ENCODE measurements around the gene MDH2.
"Not testable (repeated sequence)": the region's sequence is repeated elsewhere in the genome, so short reads cannot be mapped to it uniquely, and the experiment has no call there.

MDH2 gene, protein sequence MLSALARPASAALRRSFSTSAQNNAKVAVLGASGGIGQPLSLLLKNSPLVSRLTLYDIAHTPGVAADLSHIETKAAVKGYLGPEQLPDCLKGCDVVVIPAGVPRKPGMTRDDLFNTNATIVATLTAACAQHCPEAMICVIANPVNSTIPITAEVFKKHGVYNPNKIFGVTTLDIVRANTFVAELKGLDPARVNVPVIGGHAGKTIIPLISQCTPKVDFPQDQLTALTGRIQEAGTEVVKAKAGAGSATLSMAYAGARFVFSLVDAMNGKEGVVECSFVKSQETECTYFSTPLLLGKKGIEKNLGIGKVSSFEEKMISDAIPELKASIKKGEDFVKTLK

DNA sequence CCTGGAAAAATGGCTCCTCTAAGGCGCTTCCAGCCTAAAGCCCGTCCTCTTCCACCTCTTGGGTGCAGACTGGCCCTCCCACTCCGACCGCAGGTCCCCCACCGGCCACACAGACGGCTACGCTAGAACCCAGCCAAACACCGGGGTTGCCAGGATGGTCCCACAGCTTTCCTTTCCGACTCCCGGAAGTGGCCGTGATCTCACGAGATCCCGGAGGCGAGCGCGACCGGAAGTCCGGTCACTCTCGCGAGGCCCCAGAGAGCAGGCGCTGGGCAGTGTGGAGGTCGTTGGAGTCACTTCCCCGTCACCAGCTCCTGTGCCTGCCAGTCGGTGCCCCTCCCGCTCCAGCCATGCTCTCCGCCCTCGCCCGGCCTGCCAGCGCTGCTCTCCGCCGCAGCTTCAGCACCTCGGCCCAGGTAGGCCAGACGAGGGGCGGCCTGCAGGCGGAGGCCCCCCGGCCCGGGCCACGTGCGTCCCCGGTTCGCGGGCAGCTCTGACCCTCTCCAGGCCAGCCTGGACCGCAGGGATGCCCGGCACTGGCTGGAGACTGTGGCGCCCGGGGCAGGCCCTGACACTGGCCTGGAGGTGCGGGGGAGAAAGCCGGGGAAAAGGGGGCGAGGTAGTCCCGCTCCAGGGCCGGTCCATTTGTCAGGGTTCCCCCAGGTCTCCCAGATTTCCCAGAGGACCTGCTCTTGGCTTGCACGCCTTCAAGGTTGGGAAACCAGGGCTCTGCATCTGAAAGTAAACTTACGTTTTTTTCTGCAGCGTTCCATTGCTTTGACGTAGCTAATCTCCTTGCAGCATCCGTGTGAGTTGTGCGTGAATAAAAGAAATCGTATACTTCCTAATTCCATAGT, at the start of gene MDH2, which contains the start of gene STYXL1:
MDH2 (plus strand) TSS at position 296 of the 857 bp plus-strand sequence; CDS start at position 351, 55 bp downstream.
STYXL1 (minus strand) TSS at position 190 of the 857 bp plus-strand sequence. CDS start 17,477 bp downstream, outside the sequence.
- peak; percentile 96 for DNase-seq

DNA sequence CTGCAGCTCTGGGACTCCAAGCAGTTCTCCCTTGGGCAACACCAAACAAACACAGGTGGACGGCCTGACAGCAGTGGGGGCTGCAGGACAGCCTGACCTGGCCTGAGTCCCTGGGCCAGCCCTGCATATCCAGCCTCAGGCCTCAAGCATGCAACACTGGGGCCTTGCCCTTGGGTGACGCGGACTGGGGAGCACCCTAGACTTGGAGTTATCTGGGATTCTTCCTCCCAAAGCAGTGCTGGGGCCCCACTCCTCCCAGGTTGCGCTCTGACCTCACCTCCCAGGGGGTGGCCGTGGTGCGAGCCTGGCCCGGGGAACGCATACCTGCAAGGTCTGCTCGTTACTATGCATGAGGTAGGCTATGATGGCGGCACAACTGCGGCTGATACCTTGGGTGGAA, 47.3 kb upstream of the MDH2 start:
- DNase-seq: no peak

DNA sequence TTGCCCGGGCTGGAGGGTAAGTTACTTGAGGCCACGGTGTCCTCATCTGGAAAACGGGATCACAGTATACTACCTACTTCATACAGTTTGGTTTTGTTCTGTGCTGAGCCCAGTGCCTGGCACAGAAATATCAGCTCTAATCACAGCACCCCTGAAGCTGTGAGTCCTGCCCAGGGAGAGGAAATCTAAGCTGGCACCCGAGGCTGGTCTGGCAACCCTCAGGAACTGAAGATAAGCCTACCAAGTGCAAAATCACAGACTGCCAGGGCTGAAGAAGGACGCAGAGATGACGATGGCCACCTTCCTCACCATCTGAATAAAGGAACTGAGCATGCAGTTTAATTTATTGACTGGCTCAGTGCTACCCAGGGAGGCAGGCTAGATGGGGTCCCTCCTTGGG, 45.8 kb upstream of the MDH2 start:
- no peak for DNase-seq

DNA sequence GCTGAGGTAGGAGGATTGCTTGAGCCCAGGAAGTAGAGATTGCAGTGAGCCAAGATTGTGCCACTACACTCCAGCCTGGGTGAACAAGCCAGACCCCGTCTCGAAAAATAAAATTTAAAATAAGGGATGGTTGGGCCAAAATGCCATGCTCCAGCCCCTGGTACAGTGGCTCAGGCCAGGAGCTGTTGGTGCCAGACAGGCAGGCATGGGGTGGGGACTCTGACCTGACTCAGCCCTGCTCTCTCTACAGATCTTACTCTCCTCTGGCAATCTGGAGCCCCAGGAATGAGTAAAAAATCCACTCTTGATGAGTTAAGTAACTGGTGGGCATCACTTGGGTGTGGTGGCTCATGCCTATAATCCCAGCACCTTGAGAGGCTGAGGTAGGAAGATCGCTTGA, 45.1 kb upstream of the MDH2 start:
- DNase-seq: no peak

DNA sequence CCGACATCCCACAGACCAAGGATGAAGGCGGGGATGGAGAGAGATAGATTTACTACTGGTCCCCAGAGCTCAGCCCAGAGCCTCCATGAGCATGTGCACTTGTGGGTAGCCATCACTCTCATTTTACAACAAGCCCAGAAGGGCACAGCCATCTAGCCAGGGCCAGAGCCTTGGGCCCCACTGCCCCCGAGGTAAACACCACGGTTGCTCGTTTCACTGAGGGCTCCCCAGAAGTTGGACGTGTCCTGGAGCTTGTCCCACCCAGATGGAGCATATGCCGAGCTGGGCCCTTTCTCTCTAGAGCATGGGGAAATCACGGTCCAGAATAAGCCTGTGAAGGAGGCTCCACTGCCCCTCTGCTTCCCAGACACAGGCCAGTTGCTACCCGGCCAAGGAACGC, 44.6 kb upstream of the MDH2 start:
- no peak for DNase-seq

DNA sequence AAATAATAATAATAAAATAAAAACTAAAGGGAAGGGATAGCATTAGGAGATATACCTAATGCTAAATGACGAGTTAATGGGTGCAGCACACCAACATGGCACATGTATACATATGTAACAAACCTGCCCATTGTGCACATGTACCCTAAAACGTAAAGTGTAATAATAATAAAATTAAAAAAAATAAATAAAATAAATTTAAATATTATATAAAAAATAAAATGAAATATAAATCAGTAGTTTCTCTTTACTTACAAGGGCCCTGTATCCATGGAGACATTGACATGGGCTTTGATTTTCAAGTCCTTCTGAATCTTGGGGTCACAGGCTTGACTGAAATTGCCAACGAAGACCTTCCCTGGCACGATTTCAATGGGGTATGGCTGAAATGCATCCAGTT, 42.9 kb upstream of the MDH2 start:
- DNase-seq: not testable (repeated sequence)

DNA sequence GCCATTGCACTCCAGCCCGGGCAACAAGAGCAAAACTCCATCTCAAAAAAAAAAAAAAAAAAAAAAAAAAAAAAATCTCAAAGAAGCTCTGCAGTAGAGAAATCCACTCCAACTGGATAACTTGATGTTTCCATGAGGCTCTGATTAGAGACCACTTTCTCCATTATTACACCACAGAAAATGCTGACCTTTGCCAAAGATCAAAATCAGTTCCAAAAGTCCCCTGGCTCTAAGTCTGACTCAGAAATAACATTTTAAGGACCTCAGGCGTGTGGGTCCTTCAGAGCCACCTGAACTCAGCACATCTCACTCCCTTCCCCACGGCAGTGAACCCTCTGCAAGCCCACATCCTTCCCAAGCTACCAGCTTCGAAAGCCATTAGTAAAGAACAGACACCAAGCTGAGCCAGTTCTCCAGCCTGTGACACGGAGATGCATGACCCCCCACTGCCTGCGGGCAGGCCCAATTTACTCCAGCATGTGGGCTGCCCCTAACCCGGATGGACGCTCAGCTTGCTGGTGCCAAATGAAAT, 39.7 kb upstream of the MDH2 start:
- no peak for DNase-seq

DNA sequence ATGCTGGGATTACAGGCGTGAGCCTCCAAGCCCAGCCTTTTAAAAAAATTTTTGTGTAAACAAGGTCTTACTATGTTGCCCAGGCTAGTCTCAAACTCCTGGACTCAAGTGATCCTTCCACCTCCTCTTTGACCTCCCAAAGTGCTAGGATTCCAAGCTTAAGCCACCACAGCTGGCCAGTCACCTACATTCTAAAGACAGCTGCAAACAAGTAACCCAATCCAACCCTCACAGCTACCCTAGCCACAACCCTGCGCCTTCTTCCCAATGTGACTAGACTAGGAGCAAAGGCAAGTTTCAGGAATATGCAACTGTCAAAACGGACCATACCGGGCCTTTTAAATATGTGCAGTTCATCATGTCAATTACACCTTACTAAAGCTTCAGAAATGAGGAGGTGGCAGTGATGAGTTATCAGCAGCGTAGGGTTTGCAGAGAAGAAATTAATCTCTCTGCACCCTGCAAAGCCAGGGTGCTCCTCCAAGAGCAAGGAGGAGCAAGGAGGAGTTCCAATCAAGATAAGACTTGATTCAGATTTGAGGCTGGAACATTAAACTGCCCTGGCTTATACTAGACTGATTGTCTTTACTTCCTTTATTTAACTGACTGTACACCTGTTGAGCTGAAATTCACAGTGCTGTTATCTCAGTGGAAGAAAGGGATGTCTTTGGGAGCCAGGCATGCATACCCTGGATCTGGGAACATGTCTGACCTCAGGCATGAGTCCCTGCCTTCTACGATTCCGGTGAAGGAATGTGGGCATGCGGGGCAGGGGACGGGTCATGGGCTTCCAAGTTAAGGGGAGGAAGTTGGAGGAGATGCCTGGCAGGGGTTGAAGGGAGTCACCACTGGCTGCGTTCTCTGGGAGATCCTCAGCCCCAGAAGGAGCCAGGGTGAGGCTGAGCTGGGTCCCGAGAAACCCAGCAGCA, 38.0 kb upstream of the MDH2 start:
- no peak for DNase-seq

DNA sequence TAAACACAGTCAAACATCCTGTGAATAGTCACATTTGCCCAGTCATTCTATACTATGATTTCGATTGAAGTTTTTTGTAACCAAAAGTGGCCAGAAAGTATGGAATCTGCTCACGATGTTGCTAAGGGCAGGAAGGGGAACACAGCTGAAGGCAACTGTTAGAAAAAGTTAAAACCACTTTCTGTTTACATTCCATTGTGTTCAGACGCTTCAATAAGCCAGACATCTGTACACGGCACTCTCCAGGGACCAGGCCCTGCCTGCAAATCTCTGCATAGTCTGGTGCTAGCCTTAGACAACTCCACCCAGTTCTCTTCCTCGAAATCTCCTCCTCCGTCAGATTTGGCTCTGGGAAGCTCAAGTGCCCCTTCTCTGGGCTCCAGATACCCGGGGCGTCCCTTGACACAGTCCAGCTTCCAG, 36.5 kb upstream of the MDH2 start:
- no peak for DNase-seq

DNA sequence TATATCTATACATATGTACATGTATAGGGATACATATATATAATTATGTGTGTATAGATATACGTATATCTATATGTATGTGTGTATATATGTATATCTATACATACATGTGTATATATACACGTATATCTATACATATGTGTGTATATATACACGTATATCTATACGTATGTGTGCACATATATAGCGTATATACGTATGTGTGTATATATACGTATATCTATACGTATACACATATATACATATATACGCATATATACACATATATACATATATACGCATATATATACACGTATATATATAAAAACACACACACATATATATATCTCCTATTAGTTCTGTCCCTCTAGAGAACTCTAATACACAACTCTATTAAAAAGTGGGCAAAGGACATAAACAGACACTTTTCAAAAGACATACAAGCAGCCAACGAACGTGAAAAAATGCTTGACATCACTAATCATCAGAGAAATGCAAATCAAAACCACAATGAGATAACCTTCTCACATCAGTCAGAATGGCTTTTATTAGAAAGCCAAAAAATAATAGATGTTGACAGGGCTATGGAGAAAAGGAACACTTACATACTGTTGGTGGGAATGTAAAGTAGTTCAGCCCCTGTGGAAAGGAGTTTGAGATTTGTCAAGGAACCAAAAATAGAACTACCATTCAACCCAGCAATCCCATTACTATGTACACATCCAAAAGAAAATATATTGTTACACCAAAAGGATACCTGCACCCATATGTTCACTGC, 31.5 kb upstream of the MDH2 start:
- no peak for DNase-seq

DNA sequence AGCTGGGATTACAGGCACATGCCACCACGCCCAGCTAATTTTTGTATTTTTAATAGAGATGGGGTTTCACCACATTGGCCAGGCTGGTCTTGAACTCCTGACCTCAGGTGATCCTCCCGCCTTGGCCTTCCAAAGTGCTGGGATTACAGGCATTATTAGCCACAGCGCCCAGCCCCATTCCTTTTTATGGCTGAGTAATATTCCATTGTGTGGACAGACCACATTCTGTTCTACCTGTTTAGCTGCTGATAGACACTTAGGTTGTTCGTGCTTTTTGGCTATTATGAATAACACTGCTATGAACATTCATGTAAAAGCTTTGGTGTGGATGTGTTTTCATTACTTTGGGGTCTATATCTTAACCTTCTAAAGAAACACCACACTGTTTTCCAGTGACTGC, 29.4 kb upstream of the MDH2 start:
- not testable (repeated sequence) for DNase-seq

DNA sequence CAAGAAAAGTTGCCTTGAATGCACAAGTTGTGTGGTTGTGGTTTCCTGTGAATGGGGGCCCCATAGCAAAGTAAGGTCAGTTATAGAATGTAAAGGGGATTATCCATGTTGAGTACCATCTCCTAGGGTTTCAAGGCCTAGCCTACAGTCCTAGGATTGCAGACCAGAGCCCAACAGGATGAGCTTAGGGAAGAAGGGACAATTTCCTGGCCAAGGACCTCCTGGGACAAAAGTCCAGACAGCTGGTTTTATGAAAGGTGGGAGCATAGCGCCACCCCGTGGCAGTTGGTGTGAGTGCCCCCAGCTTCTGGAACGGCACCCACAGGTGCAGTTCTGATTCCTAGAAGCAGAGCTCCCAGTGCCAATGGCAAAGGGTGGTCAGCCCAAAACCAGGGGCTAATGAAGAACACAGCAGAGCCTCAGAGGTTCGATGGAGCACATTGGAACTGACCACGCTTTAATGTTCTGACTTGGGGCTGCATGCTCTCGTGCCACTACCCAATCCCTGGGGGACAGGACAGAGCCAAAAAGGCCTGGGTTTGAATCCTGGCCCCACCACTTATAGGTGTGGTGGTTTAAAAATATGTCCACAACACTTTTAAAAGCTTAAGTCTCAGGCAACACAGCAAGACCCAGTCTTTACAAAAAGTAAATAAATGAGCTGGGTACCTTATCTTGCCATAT, 27.7 kb upstream of the MDH2 start:
- peak; percentile 79 for DNase-seq

DNA sequence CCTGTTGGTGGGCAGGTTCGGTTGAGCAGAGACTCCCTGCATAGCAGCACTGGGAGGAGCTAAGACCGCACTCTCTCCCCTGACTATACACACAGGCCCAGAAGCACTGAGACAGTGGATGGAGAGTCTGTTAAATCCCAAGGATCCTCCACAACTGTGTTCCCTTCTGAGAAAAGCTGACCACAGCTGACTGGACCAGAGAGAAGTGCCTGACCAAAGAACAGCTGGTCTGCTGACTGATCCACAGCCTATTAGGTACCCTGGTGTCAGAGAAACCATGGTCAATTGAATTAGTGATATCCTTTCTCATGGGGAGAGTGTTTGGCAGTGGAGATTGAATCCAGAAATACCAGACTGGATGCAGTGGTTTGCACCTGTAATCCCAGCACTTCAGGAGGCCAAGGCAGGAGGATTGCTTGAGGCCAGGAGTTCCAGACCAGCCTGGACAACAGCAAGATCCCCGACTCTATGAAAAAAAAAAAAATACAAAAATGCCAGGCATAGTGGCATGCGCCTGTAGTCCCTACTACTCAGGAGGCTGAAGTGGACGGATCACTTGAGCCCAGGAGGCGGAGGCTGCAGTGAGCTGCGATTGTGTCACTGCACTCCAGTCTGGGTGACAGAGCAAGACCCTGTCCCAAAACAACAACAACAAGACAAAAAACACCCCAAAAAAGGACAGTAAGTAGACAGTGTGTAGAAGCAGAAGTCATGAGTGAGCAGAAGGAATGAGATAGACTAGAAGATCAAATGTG, 25.7 kb upstream of the MDH2 start:
- DNase-seq: no peak

DNA sequence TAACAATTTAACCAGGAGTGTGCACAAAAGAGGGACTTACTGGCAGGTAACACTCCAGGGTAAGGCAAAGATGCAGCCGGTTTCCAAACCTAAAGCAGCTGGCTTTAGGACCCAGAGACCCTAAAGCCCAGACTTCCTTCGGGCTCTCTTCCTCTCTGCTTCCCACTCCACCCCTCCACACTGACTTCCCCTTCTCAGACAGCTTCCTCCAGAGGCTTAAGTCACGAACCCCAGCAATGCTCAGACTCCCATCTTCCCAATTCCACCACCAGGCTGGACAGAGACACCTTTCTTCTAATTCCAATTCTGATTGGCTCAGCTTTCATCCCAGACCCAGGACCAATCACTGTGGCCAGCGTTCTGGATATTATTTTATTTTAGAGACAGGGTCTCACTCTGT, 24.9 kb upstream of the MDH2 start:
- no peak for DNase-seq

DNA sequence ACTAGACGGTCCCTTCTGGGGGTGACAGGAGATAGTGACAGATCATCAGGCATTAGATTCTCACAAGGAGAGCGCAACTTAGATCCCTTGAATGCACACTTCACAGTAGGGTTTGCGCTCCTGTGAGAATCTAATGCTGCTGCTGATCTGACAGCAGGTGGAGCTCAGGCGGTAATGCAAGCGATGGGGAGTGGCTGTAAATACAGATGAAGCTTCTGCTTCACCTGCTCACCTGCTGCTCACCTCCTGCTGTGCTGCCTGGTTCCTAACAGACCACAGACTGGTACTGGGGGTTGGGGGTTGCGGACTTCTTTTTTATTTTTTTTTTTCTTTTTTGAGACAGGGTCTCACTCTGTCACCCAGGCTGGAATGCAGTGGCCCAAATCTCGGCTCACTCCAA, 18.2 kb upstream of the MDH2 start:
- not testable (repeated sequence) for DNase-seq

DNA sequence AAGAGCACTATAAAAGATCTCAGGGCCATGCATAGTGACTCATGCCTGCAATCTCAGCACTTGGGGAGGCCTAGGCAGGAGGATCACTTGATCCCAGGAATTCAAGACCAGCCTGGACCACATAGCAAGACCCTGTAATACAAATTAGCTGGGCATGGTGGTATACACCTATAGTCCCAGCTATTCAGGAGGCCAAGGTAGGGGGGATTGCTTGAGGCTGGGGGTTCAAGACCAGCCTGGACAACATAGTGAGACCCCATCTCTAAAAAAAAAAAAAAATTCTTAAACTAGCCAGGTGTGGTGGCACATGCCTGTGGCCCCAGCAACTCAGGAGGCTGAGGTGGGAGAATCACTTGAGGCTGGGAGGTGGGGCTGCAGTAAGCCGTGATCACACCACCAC, 15.9 kb upstream of the MDH2 start:
- no peak for DNase-seq

DNA sequence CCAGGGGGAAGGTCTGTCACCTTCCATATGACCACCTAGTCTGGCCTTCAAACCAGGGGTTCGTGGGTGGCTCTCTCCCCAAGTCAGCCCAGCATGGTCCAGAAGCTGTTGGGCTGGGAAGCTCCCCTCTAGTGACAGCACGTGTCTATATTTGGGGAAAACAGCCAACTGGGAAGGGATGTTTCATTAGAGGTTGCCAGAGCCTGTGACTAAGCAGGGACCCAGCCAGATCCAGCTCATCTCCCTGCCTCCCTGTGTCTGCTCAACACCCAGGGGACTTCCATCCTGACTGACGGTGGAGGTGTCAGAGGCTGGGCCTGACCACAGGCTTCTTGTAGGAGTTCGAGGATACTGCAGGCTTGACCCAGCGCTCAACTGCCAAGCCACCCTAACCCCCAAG, 10.6 kb upstream of the MDH2 start:
- no peak for DNase-seq

DNA sequence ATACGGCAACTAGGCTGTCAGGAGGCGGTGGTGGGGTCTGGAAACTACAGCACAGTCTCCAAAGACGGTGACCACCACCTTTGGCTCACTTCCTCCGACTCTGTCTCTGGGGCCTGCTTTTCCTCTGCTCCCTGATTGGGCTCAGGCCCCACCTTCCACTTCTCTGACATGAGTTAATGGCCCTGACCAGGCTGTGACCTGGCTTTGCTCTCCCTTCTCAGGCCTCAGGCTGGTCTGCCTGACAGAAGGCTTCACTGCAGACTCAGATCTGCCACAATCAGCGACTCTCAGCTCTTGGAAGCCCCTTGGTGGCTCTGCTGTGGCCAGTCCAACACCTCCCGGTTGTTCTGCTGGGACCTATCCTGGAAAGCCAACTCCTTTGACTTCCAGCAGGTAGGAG, 7.8 kb upstream of the MDH2 start:
- DNase-seq: no peak

DNA sequence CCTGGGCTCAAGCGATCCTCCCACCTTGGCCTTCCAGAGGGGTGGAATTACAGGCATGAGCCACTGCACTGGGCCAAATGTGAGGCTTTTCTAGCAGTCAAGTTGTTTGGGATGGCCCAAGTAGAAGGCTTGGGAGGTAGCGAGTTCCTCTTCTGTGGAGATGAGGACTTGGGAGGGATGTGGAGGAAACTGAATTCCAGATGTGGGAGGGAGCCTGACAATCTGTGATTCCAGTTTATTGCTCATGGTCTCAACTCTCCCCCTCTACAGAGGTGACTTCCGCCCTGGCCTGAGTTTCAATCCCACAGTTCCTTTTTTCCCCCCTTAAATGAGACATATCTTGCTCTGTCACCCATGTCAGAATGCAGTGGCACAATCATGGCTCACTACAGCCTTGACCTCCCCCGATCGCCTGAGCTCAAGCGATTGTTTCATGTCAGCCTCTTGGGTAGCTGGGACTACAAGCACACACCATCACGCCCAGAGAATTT, 3.5 kb upstream of the MDH2 start:
- no peak for DNase-seq

DNA sequence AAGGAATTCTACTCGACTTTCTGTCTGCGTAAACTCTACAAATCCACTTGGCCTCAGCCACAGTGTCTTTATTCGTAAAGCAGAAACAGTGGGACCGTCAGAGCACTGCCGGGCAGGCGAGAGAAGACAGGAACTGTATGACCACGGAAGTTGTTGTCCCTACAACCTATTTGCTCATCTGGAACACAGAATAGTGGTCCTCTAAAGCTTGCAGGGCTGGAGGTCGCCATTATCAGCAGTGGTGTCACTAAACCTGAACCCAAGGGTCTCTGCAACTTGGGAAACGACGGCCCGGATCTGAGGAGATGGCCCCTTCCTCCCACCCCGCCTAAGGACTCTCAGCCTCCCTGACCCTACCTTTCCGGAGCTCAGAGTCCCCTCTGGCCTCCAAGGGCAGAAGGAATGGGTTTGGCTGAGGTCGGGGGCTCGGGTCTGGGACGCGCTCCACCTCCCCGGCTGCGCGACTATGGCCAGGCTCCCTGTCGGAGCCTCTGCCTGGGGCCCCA, 548 bp upstream of the MDH2 start:
- no peak for DNase-seq
